Smooth muscle cell of the brain vasculature (primary cell): ENCODE measurements around the gene FRS3.
A peak's percentile ranks its signal among the peaks of the same experiment; 100 is the strongest.
"Not testable (repeated sequence)": the region's sequence is repeated elsewhere in the genome, so short reads cannot be mapped to it uniquely, and the experiment has no call there.

Source experiments
- DNase-seq: peaks from one replicate; pipeline ENCODE4 v3.0.0-alpha.2; 2012; ENCODE audit warnings: low read depth, low spot score

The FRS3 gene, protein sequence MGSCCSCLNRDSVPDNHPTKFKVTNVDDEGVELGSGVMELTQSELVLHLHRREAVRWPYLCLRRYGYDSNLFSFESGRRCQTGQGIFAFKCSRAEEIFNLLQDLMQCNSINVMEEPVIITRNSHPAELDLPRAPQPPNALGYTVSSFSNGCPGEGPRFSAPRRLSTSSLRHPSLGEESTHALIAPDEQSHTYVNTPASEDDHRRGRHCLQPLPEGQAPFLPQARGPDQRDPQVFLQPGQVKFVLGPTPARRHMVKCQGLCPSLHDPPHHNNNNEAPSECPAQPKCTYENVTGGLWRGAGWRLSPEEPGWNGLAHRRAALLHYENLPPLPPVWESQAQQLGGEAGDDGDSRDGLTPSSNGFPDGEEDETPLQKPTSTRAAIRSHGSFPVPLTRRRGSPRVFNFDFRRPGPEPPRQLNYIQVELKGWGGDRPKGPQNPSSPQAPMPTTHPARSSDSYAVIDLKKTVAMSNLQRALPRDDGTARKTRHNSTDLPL

DNA sequence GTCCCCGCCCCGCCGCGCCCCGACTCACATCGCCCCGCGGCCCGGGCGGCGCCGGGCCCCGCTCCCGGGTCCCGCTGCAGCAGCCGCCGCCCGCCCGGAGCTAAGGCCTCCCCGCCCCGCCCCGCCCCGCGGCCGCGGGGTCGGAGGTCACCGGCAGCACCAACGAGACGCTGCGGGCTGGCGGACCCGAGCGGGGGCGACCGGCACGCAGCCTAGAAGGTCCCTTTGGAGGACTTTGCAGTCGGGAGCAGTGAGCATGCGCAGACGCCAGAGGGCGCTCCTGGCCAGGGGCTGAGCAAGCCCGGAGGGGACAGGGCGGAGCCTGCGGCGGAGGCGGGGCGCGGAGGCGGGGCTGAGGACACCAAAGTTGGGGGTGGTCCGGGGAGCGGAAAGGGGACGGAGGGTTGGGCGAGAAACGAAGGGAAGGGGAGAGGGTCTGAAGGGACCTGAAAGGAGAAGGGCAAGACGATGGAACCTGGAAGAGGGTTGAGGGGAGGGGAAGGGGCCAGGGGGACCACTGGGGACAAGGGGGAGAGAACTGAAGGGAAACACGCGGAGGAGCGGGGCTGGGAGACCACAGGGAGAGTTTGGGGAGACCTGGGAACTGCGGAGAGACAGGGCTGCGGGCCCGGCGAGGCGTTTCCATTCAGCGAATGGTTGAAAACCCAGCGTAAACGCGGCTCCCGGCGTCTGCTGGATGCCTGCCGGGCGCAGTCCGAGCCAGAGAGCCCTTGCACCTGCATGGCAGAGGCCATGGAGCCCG, at the start of gene FRS3:
Gene FRS3 (minus strand): TSS at position 113 of the 763 bp plus-strand sequence. CDS start 2,913 bp downstream, outside the sequence.
- peak; percentile 87 for DNase-seq

DNA sequence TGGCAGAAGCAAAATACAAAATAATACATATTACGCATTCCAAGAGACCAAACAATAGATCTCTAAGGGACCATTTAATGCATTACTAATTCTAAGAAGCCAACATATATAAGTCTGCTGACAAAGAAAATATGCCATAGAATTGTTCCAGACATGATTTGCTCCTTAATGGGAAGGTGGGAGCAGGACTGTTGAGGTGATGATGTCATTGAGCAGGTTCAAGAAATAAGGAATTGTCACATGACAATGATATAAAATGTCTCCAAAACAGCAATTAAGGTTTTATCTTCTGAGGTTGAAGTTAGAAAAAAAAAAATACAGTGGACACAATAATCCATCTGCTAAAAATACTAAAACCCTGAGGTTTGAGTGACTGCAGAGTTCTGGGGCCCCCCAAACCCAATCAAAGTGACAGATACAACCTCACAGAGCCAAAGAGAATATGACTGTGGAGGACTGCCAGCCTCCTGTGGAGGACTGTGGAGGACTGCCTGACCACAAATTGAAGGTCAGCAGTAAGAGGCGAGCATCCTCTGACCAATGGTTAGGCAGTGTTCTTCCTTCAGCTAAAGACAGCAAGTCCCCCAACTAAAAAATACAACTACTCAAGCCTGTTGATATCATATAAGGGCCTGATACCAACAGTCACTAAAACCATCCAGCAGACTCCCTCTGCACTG, 46.8 kb upstream of the FRS3 start:
- DNase-seq: no peak

DNA sequence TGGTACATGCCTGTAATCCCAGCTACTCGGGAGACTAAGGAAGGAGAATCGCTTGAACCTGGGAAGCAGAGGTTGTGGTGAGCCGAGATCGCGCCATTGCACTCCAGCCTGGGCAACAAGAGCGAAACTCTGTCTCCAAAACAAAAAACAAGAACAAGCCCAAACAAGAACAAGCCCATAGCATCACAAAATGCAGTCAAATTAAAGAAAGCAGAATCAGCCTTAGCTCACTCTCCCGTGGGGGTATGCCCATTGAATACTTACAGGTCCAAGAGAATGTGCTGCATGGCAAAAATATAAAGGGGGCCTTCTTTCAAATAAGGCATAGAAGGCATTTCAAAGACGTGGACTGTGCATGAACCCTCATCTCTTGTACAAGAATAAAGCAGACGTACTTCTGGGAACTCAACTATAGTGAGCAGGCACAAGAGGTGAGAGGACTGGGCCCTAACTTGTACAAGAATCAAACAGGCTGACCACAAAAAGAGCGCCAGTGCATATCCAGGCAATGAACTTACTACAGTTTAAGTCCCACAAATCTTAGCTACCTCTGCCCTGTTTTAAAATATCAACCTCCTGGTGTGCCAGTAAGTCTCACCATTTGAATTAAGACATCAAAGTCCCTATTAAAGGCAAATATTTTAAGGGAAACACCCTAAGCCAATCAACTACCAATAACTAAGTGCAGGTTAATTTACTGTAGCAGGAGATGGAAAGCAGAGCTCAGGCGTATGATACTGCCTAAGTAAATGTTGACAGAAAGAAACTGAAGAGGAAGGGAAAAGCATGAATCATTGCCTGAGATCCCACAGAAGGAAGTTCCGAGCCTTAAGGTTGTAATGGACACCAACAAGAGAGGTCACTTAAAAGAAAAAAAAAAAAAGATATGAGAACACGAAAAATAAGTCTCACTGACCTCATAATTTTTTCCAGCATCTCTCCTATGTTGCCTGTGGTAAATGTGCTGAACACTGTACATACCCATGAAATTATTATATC, 45.2 kb upstream of the FRS3 start:
- no peak for DNase-seq

DNA sequence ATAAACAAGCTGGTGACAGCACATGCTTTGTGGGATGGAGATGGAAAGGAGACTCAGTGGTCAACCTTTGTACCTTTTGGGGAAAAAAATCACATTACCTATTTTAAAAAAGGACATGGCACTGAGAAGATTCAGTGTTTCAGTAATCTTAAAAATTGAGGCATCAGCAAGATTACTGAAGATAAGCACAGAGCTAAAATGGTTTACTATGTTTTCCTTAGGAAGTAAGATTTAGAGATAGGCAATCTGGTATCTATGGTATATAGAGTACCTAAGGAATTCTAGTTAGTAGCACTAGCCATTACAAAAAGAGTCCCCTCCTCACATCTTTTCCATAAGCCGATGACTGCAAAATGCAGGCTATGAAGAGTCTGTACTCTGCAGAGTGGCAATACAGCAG, 43.5 kb upstream of the FRS3 start:
- DNase-seq: no peak

DNA sequence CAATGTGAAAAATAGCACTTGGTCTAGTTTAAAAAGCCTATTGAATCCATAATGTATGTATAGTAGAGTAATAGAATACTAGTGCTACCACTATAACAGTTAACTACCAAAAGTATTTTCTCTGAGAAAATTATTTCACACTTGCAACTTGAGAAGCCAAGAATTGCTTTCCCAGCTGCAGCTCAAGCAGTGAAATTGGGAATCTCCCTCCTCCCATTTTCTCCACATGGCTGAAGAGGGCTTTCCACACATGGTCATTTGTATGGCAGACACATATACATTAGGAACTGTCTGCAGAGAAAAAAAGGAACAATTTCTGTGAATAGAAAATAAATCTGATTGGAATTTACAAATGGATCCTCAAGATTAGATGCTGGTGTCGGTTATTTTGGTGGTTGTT, 42.3 kb upstream of the FRS3 start:
- DNase-seq: no peak

DNA sequence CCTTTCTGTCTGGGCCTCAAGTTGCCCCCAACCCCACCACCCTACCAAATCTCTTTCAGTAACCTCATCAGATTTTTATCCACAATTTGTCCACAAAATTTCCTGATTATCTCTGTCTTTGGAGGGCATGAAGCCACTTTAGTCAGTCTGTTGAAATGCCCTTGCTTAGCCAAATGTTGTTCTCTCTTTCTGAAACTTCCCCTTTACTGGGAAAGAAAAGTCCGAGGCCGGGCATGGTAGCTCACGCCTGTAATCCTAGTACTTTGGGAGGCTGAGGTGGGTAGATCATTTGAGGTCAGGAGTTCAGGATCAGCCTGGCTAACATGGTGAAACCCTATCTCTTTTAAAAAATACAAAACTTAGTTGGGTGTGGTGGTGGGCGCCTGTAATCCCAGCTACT, 41.6 kb upstream of the FRS3 start:
- DNase-seq: no peak

DNA sequence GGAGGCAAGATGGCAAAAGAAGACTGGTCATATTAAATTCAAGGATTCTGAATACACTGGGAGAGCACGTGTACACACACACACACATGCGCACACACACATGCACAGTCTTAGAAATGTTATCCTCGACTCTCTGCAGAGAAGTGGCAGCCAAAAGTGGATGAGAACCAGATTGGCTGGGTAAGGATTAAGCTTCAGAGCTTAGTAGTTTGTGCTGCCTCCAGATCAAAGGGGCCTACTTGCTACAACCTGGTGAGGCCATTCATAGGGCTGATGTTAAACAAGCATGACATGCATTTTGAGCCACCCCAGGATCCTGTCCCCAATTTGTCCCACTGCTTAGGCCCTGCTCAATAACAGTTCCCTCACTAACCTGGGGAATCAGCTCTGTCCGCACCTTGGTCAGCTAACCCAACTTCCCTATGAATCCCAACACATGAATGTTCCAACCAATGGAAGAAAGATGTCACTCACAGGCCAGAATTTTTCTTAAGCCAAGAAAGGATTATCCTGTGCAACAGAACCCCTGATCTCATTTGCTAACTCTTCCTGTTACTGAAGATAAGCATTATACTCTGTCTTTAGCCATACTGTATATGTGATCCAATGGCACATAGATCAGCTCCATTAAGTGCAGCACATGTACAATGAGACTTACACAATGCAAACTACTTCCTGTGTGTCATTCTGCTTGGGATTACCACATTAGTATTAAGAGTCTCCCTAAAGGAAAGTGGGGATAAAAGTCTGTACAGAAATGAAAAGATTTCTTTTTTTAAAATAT, 38.8 kb upstream of the FRS3 start:
- DNase-seq: no peak

DNA sequence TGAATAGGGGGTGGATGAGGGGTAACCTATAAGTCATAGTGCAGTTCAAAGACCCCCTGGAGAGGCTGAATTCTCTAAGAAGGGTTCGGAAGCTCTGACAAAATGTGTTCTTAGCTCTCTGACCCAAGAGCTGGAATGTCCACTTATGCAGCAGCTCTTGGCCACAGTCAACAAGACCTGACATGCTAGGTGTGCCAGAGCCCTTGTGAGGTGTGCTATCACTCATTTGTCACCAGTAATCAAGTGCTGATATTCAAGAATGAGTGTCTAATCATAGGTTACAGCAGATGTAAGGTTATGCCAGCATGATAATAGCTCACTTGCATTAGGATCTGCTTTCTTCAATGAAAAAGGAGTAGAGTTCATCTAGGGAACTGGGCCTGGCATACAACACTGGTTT, 35.9 kb upstream of the FRS3 start:
- no peak for DNase-seq

DNA sequence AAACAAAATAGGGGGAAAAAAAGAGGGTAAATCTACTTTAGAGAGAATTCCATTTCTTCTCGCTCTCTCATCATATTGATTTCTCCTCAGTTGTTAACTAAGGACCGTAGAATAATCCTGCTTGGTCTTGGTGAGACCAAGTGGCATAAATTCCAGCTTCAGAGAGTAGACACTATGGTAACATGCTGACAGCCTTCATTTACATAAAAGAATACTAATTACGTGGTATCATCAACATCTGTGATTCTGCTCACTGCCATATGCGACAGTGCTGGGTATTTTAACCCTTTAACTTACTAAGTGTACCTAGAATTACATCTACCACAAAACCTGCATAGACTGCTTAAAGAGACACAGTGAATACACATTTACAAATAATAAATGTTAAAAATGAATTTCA, 34.9 kb upstream of the FRS3 start:
- no peak for DNase-seq

DNA sequence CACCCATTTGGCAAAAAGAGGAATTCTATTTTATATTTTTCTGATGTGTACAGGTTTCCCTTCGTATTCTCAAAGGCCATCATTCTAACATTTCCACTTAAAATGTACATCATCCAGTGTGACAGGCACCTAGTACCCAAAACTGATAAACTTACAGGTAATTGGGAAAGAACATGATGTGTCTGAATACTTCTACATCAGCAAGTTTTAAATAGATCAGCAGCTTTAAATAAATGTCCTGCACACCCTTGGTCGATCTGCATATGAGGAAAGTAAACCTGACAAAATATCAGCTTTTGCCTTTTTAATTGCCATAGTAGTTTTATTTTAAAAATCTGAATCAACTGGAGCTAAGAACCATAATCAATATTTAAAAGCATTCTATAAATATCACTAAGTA, 34.3 kb upstream of the FRS3 start:
- no peak for DNase-seq

DNA sequence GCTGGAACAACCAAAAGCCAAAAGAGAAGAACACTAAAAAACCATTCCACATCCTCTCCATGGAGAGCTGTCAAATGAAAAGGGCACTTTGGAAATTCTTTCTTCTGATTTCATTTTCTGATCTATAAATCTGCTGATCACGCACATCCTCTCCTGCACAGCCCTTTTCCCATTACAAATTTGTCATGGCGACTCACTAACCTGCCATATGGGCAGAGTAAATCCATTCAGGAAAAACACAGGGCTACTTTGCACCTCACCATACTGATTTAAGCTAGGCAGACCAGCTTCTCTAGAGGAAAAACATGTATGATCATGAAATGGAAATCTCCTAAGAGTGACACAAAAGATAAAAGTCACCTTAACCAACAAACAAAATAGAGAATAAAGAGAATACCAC, 33.8 kb upstream of the FRS3 start:
- DNase-seq: no peak

DNA sequence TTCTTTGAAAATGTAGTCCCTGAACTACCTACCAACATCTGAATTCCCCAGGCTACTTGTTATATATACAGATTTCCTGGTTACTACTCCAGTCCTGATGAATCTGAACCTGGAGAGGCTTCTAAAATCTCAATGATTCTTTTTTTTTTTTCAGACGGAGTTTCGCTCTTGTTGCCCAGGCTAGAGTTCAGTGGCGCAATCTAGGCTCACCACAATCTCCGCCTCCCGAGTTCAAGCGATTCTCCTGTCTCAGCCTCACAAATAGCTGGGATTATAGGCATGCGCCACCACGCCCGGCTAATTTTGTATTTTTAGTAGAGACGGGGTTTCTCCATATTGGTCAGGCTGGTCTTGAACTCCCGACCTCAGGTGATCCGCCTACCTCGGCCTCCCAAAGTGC, 32.2 kb upstream of the FRS3 start:
- not testable (repeated sequence) for DNase-seq

DNA sequence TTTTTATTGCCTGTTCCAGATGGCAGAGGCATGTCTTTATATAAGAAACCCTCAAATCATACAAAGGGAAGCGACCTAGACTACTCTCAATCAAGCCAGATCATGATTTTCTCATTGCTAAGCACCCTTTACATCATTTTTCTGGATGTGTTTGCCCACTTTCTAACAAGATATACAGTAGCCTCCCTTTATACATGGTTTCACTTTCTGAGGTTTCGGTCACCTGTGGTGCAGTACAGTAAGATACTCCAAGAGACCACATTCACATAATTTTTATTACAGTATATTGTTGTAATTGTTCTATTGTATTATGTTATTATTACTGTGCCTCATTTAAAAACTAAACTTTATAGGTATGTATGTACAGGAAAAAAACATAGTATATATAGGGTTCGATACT, 31.4 kb upstream of the FRS3 start:
- DNase-seq: no peak

DNA sequence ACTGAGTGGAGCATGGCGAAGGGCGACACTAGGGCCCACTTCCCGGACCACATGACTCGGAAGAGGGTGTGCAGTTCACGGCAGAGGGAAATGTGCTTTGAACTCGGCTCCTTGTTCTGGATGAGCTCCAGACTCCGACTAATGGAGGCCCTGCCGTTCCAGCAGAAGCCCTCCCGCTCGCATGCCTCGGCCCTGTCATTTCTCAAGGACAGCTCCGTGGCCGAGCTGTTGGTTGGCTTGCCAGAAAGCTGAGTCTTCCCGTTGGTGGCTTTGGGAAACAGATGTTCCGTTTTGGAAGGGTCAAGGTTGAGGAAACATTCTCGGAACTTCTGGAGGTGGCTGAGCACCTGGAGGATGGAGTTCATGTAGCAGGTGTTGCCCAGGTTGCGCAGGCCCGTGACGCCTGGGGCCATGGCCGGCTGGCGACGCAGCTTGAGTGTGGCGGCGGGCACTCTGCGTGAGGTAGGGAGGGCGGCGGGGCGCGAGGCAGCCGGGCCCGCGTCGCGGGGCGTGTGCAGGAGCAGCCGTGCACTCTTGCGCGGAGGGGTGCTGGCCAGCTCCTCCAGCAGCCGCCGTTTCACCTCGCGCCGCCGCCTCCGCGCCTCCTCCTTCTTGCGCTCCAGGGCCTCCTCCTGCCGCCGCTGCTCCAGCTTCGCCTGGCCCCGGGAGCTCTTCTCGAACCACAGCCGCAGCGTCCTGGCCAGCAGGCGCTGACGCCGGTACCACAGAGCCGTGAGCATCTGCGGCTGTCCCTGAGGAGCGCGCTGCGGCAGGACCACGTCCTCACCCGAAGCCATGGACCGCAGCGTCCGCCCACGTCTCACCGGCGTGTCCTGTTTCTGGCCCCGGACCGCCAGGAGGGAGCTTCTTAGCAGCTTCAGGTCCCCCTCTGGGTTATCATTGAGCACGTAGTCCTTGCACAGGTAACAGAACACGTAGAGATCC, 26.4 kb upstream of the FRS3 start:
- no peak for DNase-seq

DNA sequence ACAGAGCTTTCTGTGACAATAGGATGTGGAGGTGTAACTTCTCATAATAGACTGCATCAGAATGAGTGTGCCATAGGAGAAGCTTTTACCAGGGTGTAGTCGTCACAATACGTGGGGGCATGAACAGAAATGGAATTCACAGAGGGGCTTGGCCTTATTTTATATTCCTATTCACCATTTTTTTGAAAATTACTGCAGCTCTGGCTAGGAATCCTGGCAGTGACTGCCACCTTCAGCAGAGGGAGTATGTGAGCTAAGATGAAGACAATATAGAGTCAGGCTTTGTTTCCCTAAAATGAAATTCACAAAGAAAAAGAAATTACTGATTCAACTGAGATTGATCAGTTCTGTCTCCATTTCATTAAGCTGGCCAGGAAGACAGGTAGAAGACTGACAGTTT, 21.7 kb upstream of the FRS3 start:
- no peak for DNase-seq

DNA sequence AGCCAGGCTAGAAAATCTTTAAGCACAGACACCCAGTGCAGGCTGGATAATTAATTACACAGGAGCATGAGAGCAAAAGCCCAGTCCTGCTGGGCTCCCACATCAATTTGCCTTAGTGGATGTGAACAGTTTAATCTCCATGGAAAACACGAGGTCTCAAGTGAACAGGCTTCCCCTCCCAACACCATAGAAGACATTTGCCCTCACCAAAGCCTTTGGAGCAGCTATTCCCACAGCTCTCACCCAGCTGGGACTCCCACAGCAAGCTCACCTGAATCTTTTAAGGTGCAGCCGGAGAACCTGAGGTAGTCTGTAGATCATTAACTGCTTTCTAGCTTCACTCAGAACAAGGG, 19.8 kb upstream of the FRS3 start:
- DNase-seq: no peak

DNA sequence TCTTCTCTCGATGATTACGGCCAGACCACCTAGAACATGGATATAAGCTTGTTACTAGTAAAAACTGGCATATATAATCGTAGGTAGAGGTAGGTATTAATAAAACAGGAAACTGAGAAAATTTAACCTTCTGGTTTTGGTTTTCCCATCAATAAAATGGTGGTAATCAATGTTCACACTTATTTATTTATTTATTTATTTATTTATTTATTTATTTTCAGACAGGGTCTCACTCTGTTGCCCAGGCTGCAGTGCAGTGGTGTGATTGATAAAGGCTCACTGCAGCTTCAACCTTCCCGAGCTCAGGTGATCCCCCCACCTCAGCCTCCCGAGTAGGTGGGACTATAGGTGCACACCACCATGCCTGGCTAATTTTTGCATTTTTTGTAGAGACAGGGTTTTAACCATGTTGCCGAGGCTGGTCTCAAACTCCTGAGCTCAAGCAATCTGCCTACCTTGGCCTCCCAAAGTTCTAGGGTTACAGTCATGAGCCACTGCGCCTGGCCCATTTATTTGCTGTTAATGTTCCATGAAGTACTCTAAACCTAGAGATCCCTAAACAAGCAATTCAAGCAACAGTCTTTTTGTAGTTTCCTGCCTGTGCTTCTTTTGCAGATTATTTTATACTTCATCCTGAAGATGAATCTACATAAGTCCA, 19.3 kb upstream of the FRS3 start:
- no peak for DNase-seq

DNA sequence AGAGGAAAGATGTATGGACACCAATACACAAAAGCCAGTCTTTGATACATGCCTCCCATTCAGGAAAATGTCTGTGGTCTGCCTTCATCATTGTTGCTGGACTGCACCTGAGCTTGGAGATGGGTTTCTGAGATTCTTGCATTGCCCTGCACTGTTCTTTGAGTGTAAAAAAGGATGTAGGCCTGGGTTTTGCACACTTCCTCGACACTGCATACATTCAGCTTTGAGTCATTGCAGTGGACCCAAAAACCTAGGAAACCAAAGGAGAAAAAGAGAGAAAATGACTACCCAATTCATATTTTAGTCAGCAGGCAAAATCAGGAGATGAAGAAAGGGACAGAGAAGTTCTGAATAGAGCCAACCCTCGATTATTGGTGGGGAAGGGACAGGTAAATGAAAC, 16.8 kb upstream of the FRS3 start:
- no peak for DNase-seq

DNA sequence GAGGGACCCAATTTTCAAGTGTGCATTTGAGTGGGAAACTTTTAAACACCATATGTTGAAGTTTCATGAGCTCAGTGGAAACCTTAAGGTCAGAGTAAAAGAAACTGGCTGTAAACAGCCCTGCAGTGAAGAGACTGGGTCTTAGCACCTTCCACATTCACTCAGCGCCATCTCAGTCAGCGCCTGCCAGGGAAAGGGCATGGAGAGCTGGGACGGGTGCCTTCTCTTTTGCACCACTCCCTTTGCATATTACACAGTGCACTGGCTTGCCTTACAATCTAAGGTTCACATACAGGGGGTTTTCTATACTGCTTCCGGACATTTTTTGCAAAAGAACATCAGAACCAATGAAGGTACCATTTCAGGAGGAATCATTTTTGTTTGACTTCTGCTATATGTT, 12.3 kb upstream of the FRS3 start:
- DNase-seq: no peak
